Smooth muscle cell (in vitro differentiated cells): Measurements from ENCODE around the gene CHST15. TPM values are rescaled to one million over a fixed set of nuclear protein-coding genes. Genes with fewer than 3 reads are reported as not detected.

Experiments
- DNase-seq: peaks from one replicate; lab custom pipeline; 2025; ENCODE audit not compliant: unreplicated experiment; lab: John Stamatoyannopoulos, UW
- H2AFZ ChIP-seq: fragments of 200-600 bp; sonication (generic); 2 replicates; pipeline ENCODE4 v1.6.0; 2016; ENCODE audit warnings: antibody characterized with exemption, low read depth, mild to moderate bottlenecking
- H3F3A ChIP-seq: fragments of 200-600 bp; sonication (generic); 2 replicates; pipeline ENCODE4 v1.6.0; 2017; ENCODE audit warnings: antibody characterized with exemption, low read depth
- H3K27ac ChIP-seq: fragments of 200-600 bp; sonication (generic); 2 replicates; pipeline ENCODE4 v1.5.1; 2016; ENCODE audit warnings: low read depth, mild to moderate bottlenecking
- H3K27me3 ChIP-seq: fragments of 200-600 bp; sonication (generic); 2 replicates; pipeline ENCODE4 v1.6.1; 2016; ENCODE audit warnings: low read depth, mild to moderate bottlenecking
- H3K36me3 ChIP-seq: fragments of 200-600 bp; sonication (generic); 2 replicates; pipeline ENCODE4 v1.5.1; 2016; ENCODE audit warnings: low read depth
- H3K4me1 ChIP-seq: fragments of 200-600 bp; sonication (generic); 2 replicates; pipeline ENCODE4 v1.5.1; 2016; ENCODE audit warnings: low read depth
- H3K4me2 ChIP-seq: fragments of 200-600 bp; sonication (generic); 2 replicates; pipeline ENCODE4 v1.6.0; 2016; ENCODE audit warnings: mild to moderate bottlenecking
- H3K4me3 ChIP-seq: fragments of 200-600 bp; sonication (generic); 2 replicates; pipeline ENCODE4 v1.5.1; 2016; ENCODE audit warnings: mild to moderate bottlenecking
- H3K79me2 ChIP-seq: fragments of 200-600 bp; sonication (generic); 2 replicates; pipeline ENCODE4 v1.6.0; 2016; ENCODE audit warnings: low read depth, mild to moderate bottlenecking
- H3K9ac ChIP-seq: fragments of 200-600 bp; sonication (generic); 2 replicates; pipeline ENCODE4 v1.6.0; 2016; ENCODE audit warnings: low read depth
- H3K9me3 ChIP-seq: fragments of 200-600 bp; sonication (generic); replicated peaks from 2 replicates; pipeline ENCODE4 v1.5.1; 2016; ENCODE audit warnings: low read depth
- H4K20me1 ChIP-seq: fragments of 200-600 bp; sonication (generic); 2 replicates; pipeline ENCODE4 v1.6.0; 2016; ENCODE audit warnings: low read depth
- WGBS: methylation state at CpG from one replicate; pipeline ENCODE4 v1.1.7; 2016; ENCODE audit warnings: low lambda C conversion rate; 5-methylcytosine and 5-hydroxymethylcytosine counted together
- polyA plus RNA-seq: library from polyadenylated mRNA; unstranded; fragments of >200 nt; fragmentation: Nextera tagmentation; extraction: Ambion mirVana; gene quantifications from 2 replicates; pipeline ENCODE4 v1.2.1, GENCODE V29; 2016
- total RNA-seq: library from RNA; depleted of rRNA; stranded (reverse); fragments of >200 nt; gene quantifications from 2 replicates; pipeline ENCODE4 v1.2.3, GENCODE V29; 2014
- TF ChIP-seq, protein P1 (sequence below): fragments of 200-600 bp; sonication (generic); IDR thresholded peaks from 2 replicates; pipeline ENCODE4 v1.5.1; 2017; ENCODE audit warnings: borderline replicate concordance, mild to moderate bottlenecking, antibody characterized with exemption; ENCODE audit not compliant: insufficient read depth, poor library complexity, severe bottlenecking

Gene CHST15
- total and polyA plus RNA-seq, 2 experiments from 2014 or later: 14.1 to 20.4 TPM

DNA sequence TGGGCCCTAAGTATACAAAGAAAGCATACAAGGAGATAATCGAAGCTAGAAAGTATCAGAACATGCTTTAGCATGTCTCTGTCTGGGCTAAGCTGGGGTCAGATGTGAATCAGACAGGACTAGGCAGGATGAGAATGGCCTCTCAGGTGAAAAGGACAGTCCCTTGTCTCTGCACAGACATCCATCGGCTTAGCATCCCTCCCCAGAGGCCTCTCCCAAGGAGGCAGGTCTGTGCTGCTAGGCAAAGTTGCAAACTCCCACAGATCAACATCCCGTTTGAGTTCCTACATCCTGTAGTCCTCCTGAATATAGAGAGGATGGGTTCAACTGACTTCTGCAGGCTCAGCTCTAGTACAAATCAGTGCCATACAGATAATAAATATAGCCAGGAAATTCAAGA, 24.5 kb downstream of the CHST15 start:
- Histone ChIP-seq H3K4me1 (peaks cover 28% of the 10 kb centered on the region), H3K9ac (no peak overlapping the region), H3F3A (peaks cover 4% of the 10 kb centered on the region), H3K4me2 (no peak overlapping the region), H3K79me2 (peaks cover 5% of the 10 kb centered on the region), H3K9me3 (no peaks in the 10 kb centered on the region), H3K27me3 (no peaks in the 10 kb centered on the region), H2AFZ (no peak overlapping the region), H3K27ac (peak overlapping the region; percentile 29), H3K36me3 (no peaks in the 10 kb centered on the region), H3K4me3 (no peak overlapping the region), H4K20me1 (peaks cover 67% of the 10 kb centered on the region)
- TF ChIP-seq, protein P1, sequence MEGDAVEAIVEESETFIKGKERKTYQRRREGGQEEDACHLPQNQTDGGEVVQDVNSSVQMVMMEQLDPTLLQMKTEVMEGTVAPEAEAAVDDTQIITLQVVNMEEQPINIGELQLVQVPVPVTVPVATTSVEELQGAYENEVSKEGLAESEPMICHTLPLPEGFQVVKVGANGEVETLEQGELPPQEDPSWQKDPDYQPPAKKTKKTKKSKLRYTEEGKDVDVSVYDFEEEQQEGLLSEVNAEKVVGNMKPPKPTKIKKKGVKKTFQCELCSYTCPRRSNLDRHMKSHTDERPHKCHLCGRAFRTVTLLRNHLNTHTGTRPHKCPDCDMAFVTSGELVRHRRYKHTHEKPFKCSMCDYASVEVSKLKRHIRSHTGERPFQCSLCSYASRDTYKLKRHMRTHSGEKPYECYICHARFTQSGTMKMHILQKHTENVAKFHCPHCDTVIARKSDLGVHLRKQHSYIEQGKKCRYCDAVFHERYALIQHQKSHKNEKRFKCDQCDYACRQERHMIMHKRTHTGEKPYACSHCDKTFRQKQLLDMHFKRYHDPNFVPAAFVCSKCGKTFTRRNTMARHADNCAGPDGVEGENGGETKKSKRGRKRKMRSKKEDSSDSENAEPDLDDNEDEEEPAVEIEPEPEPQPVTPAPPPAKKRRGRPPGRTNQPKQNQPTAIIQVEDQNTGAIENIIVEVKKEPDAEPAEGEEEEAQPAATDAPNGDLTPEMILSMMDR: no peak
- no peak for DNase-seq
- WGBS: 86% methylated on average over 3 of the region's 3 CpGs

DNA sequence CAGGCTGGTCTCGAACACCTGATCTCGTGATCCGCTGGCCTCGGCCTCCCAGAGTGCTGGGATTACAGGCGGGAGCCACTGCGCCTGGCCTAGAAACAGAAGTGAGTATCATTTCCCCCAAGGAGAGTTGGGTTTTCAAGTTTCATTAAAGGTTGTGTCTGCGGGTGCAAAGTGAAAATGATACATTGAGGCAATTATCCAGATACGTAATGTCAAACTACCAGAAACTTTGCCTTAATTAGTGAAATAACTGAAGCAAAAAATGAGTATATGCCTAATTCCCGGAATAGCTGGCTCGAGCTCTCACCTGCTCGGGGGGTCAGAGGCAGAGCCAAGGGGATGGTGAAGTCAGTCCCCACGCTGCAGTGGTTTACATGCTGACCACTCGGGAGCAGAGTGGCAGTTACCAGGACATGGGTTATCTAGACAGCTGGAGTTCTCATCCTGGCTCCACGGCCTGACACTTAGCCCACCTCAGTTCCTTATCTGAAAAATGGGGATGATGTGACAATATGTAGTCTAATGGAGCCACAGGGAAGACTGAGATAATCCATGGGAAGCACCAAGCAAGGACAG, 25.5 kb downstream of the CHST15 start:
- Histone ChIP-seq H3K9ac (no peak overlapping the region), H3K36me3 (no peaks in the 10 kb centered on the region), H3K9me3 (no peaks in the 10 kb centered on the region), H2AFZ (no peak overlapping the region), H3K4me1 (peaks cover 31% of the 10 kb centered on the region), H3F3A (peaks cover 9% of the 10 kb centered on the region), H3K27me3 (no peaks in the 10 kb centered on the region), H3K4me2 (no peak overlapping the region), H3K4me3 (no peak overlapping the region), H3K79me2 (peaks cover 5% of the 10 kb centered on the region), H4K20me1 (peaks cover 63% of the 10 kb centered on the region), H3K27ac (no peak overlapping the region)
- 88% methylated on average over 14 of the region's 14 CpGs for WGBS
- TF ChIP-seq, protein P1: no peak
- no peak for DNase-seq

DNA sequence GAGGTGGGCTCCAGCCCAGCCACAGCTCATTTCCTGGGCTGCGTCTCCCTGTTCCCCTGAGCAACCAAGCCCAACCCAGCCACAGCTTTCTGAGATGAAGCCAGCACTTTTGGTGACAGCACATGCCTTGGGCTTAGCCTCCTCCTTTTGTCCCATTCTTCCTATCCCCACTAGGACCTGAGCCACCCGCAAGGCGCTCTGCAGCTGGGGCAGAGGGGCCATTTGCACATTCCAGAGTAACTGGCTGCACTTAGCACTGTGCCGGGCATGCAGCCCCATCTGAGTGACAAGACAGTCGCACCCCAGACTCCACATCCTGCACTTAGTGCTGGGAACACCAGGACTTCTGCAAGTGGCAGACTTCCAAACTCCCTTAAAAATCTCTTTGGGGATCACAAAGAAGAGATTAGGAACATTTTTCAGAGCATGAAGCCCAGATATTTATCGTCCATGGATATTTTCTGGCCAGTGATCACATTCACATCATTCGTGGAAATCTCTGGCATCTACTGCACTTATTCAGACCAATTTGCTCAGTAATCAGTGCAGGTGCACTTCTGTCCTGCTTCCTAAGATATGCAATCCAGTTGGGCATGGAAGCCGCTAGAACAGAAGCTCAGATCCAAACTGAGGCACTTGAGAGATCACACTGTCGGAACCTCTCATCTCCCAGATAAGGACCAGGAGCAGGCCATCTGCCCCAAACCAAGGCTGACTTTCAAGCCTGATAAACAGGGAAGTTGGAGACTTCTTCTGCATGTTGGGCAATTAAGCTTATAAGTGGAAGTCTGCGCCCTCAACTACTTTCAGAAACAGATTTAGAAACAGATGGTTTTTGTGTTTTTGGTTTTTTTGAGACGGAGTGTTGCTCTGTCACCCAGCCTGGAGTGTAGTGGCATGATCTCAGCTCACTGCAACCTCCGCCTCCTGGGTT, 26.4 kb downstream of the CHST15 start:
- H2AFZ ChIP-seq: no peak overlapping the region
- no peak overlapping the region for H3K4me2 ChIP-seq
- no peak overlapping the region for H3K9ac ChIP-seq
- peaks cover 54% of the 10 kb centered on the region for H4K20me1 ChIP-seq
- DNase-seq: no peak
- peaks cover 9% of the 10 kb centered on the region for H3F3A ChIP-seq
- TF ChIP-seq, protein P1: no peak
- peaks cover 5% of the 10 kb centered on the region for H3K79me2 ChIP-seq
- H3K9me3 ChIP-seq: no peaks in the 10 kb centered on the region
- H3K27me3 ChIP-seq: no peaks in the 10 kb centered on the region
- 53% methylated on average over 12 of the region's 12 CpGs for whole genome bisulfite sequencing
- H3K36me3 ChIP-seq: no peaks in the 10 kb centered on the region
- no peak overlapping the region for H3K27ac ChIP-seq
- no peak overlapping the region for H3K4me3 ChIP-seq
- peaks cover 31% of the 10 kb centered on the region for H3K4me1 ChIP-seq
